ENCODE measurements around the gene TRIP13.
"Not testable (repeated sequence)": the region's sequence is repeated elsewhere in the genome, so short reads cannot be mapped to it uniquely, and the experiment has no call there.

The TRIP13 gene, protein sequence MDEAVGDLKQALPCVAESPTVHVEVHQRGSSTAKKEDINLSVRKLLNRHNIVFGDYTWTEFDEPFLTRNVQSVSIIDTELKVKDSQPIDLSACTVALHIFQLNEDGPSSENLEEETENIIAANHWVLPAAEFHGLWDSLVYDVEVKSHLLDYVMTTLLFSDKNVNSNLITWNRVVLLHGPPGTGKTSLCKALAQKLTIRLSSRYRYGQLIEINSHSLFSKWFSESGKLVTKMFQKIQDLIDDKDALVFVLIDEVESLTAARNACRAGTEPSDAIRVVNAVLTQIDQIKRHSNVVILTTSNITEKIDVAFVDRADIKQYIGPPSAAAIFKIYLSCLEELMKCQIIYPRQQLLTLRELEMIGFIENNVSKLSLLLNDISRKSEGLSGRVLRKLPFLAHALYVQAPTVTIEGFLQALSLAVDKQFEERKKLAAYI

DNA sequence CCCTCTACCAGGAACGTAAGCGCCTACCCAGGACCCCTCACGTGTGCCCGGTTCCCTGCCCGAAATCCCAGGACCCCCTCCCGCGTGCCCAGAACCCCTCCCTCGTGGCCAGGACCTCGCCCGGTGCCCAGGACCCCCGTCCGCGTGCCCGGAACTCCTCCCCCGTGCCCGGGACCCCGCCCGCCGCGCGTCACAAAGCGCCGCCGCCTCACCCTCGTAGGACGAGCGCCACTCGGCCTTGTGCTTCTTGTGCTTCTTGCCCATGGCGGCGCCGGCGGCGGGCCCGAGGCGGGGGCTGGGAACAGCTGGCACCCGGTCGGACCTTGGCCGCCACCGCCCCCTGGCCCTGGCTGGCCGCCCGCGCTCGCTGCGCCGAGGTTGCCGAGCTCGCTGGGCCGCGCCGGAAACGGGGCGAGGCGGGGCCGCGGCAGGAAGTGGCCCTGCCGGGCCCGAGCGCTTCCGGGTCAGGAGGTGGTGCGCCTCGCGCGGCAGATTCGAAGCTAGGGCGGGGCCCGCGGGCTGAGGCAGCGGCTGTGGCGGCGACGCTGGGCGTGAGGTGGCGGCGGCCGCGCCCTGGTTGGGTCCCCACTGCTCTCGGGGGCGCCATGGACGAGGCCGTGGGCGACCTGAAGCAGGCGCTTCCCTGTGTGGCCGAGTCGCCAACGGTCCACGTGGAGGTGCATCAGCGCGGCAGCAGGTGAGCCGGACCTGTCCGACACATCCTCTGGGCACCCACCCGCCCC lies at the start of gene TRIP13, which contains the start of gene BRD9:
Gene TRIP13, plus strand, starts transcription at position 491 of the 743 bp plus-strand sequence. Its CDS starts 115 bp downstream, at position 606.
Gene BRD9, minus strand, starts transcription at position 408 of the 743 bp plus-strand sequence. Its CDS starts 144 bp downstream, at position 264.
- peak; percentile 78 for DNase-seq (ENCODE audit: low read depth)

DNA sequence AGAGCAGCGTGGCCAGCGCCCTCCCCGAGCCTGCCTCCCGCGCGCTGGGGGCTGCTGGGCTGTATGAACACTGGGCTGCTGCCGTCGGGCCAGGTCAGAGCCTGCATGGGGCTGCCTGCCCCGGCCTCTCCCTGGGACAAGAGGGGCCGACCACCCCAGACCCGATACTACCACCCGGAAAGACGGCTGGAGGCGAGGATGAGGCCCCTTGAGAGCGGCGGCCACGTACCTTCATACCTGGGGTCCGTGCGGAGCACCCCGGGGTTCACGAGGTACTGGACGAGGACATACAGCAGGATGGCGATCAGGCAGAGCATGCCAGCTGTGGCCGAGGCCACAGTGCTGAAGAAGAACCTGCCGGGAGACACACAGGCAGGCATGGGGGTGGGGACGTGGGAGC lies 49.3 kb upstream of the TRIP13 start:
- not testable (repeated sequence) for DNase-seq (ENCODE audit: low read depth)

DNA sequence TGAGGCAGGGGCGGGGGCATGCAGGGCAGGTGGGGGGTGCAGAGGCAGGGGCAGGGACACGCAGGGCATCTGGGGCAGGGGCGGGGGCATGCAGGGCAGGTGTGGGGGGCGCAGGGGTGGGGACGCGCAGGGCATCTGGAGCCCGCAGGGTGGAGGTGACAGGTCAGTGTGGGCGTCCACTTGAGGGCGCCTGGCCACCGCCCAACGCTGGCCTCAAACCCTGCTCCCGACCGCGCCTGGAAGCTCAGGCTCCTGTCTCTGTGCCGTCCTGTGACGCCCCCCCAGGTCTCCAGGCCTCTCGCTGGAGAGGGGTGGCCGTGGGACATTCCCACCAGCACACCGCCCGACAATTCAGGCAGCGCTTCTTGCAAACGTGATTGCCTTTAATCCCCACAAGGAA lies 48.8 kb upstream of the TRIP13 start:
- not testable (repeated sequence) for DNase-seq (ENCODE audit: low read depth)

GRCh38 chr5:844426-844825 lies 48.3 kb upstream of the TRIP13 start:
- not testable (repeated sequence) for DNase-seq (ENCODE audit: low read depth)

GRCh38 chr5:845031-845675 lies 47.5 kb upstream of the TRIP13 start:
- DNase-seq (ENCODE audit: low read depth) = not testable (repeated sequence)

DNA sequence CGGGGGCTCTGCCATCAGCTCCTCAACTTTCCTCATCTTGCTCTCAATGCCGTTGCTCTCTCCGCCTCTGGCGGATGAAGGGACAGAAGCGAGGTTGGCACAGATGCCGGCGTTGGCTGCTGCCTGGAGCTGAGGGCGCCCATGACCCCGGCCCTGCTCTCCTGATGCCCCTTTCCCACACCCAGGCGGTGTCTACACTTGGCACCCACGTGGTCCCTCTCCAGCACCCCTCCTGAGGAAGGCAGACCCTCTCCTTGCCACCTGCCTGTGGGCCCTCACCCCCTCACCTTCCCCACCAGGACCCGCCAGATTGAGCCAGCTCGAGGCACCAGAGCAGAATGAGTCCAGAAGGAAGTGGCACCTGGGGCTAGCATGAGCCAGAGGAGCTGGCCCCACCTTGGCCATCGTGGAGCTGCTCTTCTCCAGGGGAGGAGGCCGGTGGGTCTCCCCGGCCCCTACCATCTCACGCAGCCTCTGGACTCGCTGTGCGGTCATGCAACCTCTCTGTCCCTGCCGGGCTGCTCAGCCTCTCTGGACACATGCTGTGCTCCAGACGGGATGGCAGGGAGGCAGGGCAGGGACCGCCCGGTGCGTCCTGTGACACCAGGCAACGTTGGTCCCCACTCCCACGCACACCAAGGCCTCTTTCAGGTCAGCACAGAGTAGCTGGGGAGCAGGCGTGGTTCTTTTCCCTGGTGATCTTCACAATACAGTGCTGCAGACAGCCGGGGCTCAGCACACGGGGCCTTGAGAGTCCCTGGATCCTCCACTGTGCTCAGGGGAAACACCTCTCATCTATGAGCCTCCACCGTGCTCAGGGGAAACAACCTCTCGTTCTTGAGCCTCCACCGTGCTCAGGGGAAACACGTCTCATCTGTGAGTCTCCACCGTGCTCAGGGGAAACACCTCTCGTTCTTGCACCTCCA lies 46.7 kb upstream of the TRIP13 start:
- DNase-seq (ENCODE audit: low read depth) = not testable (repeated sequence)

- not testable (repeated sequence) for DNase-seq (ENCODE audit: low read depth)
Measured at GRCh38 chr5:846602-847091, 46.0 kb upstream of the TRIP13 start.

DNA sequence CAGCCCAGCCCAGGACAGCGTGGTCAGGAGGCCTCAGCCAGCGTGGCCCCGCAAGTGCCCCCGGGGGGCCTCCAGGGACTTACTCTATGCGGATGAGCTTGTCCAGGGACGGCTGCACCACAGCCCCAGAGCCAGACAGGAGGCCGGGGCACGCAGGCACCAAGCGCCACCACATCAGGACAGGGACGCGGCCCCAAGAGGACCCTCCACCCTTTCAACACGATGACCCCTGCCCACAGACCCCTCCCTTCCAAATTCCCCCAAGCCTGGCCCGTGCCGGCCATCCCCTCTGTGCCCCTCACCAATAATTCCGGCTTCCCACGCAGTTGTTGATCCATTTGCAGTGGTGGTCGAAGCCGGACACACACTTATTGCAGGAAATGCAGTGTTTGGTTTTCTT lies 45.5 kb upstream of the TRIP13 start:
- not testable (repeated sequence) for DNase-seq (ENCODE audit: low read depth)

DNA sequence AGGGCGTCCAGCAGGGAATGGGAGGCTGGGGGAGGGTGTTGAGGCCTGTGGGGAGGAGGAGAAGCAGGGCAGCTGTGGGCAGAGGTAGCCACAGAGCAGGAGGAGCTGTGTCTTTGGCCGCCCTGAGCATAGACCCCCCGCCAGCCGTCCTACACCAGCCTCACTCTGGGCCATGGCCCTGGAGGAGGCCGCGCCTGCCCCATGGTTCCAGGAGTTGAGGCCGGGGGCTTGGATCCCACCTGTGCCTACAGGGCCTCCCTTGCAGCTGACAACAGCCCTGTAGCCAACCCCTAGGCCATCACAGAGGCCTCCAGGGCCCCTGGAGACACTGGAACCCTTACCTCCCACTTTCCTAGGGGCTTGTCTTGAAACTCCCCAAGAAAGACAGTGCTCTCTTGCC lies 44.9 kb upstream of the TRIP13 start:
- DNase-seq (ENCODE audit: low read depth) = not testable (repeated sequence)

GRCh38 chr5:848671-849111 lies 44.0 kb upstream of the TRIP13 start:
- DNase-seq (ENCODE audit: low read depth) = no peak

DNA sequence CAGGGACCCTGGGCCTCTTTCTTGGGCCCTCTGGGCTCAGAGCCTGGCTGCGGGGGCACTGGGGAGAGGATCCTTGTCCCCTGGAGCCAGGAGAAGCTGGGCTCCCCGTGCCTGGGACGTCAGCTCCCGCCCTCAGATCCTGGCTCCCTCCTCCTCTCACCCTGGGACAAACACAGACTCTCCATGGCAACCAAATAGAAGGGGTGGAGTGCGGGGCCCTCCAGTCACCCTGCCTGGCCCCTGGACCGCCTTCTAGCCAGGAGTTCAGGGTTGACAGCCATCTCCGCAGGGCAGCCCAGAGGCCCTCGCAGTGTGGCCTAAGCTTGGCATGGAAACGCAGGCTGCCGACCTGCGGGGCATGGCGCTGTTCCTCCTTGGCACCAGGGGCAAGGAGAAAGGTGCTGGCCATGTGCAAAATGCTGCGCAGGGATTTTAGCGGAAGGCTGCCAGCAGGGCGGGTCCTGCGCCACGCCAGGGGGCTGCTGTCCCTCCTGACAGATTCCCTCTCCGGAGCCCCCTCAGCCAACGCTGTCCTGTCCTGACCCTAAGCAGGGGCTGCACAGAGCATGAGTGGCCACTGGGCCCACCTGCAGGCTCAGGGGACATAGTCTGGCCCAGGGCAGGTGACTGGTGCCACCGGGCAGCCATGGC lies 42.9 kb upstream of the TRIP13 start:
- DNase-seq (ENCODE audit: low read depth) = no peak

- no peak for DNase-seq (ENCODE audit: low read depth)
Measured at GRCh38 chr5:850511-851006, 42.1 kb upstream of the TRIP13 start, which contains the start of gene ZDHHC11. Gene ZDHHC11 (minus strand): TSS chr5:850986. CDS start chr5:850602, 384 bp downstream.

GRCh38 chr5:851076-851475 lies 41.6 kb upstream of the TRIP13 start:
- no peak for DNase-seq (ENCODE audit: low read depth)

GRCh38 chr5:851553-851952 lies 41.1 kb upstream of the TRIP13 start:
- DNase-seq (ENCODE audit: low read depth) = no peak

- no peak for DNase-seq (ENCODE audit: low read depth)
Measured at GRCh38 chr5:852018-852417, 40.7 kb upstream of the TRIP13 start.

DNA sequence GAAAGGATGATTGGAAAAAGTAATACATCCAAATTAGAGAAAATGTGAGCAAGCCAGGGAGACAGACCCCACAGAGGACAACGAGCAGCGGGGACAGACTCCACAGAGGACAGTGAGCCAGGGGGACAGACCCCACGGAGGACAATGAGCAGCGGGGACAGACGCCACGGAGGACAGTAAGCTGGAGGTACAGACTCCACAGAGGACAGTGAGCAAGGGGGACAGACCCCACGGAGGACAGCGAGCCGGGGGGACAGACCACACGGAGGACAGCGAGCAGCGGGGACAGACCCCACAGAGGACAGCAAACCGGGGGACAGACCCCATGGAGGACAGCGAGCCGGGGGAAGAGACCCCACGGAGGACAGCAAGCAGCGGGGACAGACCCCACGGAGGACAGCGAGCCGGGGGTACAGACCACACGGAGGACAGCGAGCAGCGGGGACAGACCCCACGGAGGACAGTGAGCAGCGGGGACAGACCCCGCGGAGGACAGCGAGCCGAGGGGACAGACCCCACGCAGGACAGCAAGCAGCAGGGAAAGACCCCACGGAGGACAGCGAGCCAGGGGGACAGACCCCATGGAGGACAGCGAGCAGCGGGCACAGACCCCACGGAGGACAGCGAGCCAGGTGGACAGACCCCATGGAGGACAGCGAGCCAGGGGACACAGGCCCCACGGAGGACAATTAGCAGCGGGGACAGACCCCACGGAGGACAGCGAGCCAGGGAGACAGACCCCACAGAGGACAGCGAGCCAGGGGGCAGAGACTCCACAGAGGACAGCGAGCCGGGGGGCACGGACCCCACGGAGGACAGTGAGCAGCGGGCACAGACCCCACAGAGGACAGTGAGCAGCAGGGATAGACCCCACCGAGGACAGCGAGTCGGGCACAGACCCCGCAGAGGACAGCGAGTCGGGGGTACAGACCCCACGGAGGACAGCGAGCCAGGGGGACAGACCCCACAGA lies 40.0 kb upstream of the TRIP13 start:
- no peak for DNase-seq (ENCODE audit: low read depth)

GRCh38 chr5:853416-854090 lies 39.1 kb upstream of the TRIP13 start:
- DNase-seq (ENCODE audit: low read depth) = not testable (repeated sequence)

DNA sequence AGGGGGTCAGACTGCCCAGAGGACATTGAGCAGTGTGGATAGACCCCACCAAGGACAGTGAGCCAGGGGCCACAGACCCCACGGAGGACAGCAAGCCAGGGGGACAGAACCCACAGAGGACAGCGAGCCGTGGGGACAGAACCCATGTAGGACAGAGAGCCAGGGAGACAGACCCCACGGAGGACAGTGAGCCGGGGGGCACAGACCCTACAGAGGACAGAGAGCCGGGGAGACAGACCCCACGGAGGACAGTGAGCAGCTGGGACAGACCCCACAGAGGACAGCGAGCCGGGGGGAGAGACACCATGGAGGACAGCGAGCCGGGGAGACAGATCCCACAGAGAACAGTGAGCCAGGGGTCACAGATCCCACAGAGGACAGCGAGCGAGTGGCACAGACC lies 38.5 kb upstream of the TRIP13 start:
- no peak for DNase-seq (ENCODE audit: low read depth)
